ENCODE data around the gene SLC6A16.
"Not testable (repeated sequence)": the region's sequence is repeated elsewhere in the genome, so short reads cannot be mapped to it uniquely, and the experiment has no call there.

Gene SLC6A16

GRCh38 chr19:49344505-49345423 lies 19.8 kb upstream of the SLC6A16 start:
- DNase-seq: no peak

- no peak for DNase-seq
Measured at GRCh38 chr19:49343123-49343522, 18.1 kb upstream of the SLC6A16 start.

- no peak for DNase-seq
Measured at GRCh38 chr19:49342291-49342721, 17.3 kb upstream of the SLC6A16 start.

GRCh38 chr19:49340865-49341718 lies 16.1 kb upstream of the SLC6A16 start:
- DNase-seq: no peak

GRCh38 chr19:49340069-49340864 lies 15.3 kb upstream of the SLC6A16 start:
- no peak for DNase-seq

GRCh38 chr19:49339301-49340068 lies 14.5 kb upstream of the SLC6A16 start:
- no peak for DNase-seq

GRCh38 chr19:49338691-49339300 lies 13.8 kb upstream of the SLC6A16 start:
- DNase-seq: peak in 1 of 2 experiments; percentile 44

- DNase-seq: no peak
Measured at GRCh38 chr19:49338023-49338677, 13.2 kb upstream of the SLC6A16 start.

- DNase-seq: no peak
Measured at GRCh38 chr19:49337267-49338022, 12.5 kb upstream of the SLC6A16 start.

- no peak for DNase-seq
Measured at GRCh38 chr19:49336482-49337266, 11.7 kb upstream of the SLC6A16 start.

GRCh38 chr19:49335784-49336481 lies 10.9 kb upstream of the SLC6A16 start:
- peak in 1 of 2 experiments; percentile 35 for DNase-seq

- DNase-seq: peak; percentile 58 to 68
Measured at GRCh38 chr19:49335071-49335783, 10.2 kb upstream of the SLC6A16 start, which contains the start of gene CD37. CD37 (plus strand) TSS chr19:49335406; CDS start chr19:49335541, 135 bp downstream.

- peak; percentile 69 to 75 for DNase-seq
Measured at GRCh38 chr19:49333811-49334288, 8.9 kb upstream of the SLC6A16 start.

GRCh38 chr19:49333418-49333805 lies 8.4 kb upstream of the SLC6A16 start:
- no peak for DNase-seq

GRCh38 chr19:49332691-49333417 lies 7.9 kb upstream of the SLC6A16 start:
- not testable (repeated sequence) for DNase-seq

- DNase-seq: peak; percentile 55 to 64
Measured at GRCh38 chr19:49331616-49332055, 6.6 kb upstream of the SLC6A16 start.

GRCh38 chr19:49331187-49331586 lies 6.2 kb upstream of the SLC6A16 start:
- DNase-seq: not testable (repeated sequence)
